ENCODE measurements around the gene DRICH1. TPM values are rescaled to one million over a fixed set of nuclear protein-coding genes. Genes with fewer than 3 reads are reported as not detected.

The DRICH1 gene
- polyA plus RNA-seq, 1 of the 3 experiments (the other 2 are of a cell fraction), result 0.21 TPM

GRCh38 chr22:23655891-23656475 lies 23.9 kb upstream of the DRICH1 start:
- WGBS (ENCODE audit: low lambda C conversion rate), result no CpG with 5 or more reads among the region's 6 CpGs
- POLR2A ChIA-PET, result no interaction called here
- Histone ChIP-seq H3F3A (replicated peaks; ENCODE audit: insufficient read depth) (no peaks in the 10 kb centered on the region), H3K9ac (no peak overlapping the region), H3K36me3 (replicated peaks in 1 of 2; ENCODE audit: control insufficient read depth in 1 of 2, insufficient read depth in 2 of 2, low read length in 1 of 2) (no peaks in the 10 kb centered on the region), H3K27ac (ENCODE audit: low read depth in 2 of 2, low read length in 1 of 2) (no peak overlapping the region), H3K4me1 (ENCODE audit: control insufficient read depth in 1 of 2, insufficient read depth in 2 of 2, low read depth in 1 of 2, low read length in 1 of 2) (no peaks in the 10 kb centered on the region), H3K79me2 (ENCODE audit: insufficient read depth) (no peaks in the 10 kb centered on the region), H4K20me1 (ENCODE audit: insufficient read depth) (no peaks in the 10 kb centered on the region), H3K9me2 (no peaks in the 10 kb centered on the region), H2AFZ (ENCODE audit: low read depth) (no peak overlapping the region), H3K4me2 (no peak overlapping the region), H3K27me3 (ENCODE audit: insufficient read depth) (no peaks in the 10 kb centered on the region), H3K9me3 (no peaks in the 10 kb centered on the region), H3K4me3 (ENCODE audit: low read depth in 2 of 2, low read length in 1 of 2) (no peak overlapping the region)
- CTCF ChIA-PET, result no interaction called here
- TF ChIP-seq TAF1 (IDR thresholded peaks at IDR 0.05; ENCODE audit: borderline replicate concordance, low read depth, low read length) (no peak), GABPA (IDR thresholded peaks at IDR 0.05; ENCODE audit: low read depth) (no peak), PBX3 (IDR thresholded peaks at IDR 0.05) (no peak), USF2 (IDR thresholded peaks at IDR 0.05; ENCODE audit: borderline replicate concordance, low read depth, low read length) (no peak), SIN3A (IDR thresholded peaks at IDR 0.05; ENCODE audit: borderline replicate concordance, low read depth, low read length) (no peak), EZH2phosphoT487 (IDR thresholded peaks at IDR 0.05; ENCODE audit: borderline replicate concordance, low read depth) (no peak), NFIC (IDR thresholded peaks at IDR 0.05; ENCODE audit: borderline replicate concordance) (no peak), MXI1 (IDR thresholded peaks at IDR 0.05; ENCODE audit: low read depth, low read length) (no peak), USF1 (IDR thresholded peaks at IDR 0.05; ENCODE audit: borderline replicate concordance, low read depth) (no peak), MEF2A (IDR thresholded peaks at IDR 0.05; ENCODE audit: borderline replicate concordance, low read depth) (no peak), NRF1 (IDR thresholded peaks at IDR 0.05; ENCODE audit: low read depth, low read length) (no peak), EP300 (IDR thresholded peaks at IDR 0.05; ENCODE audit: borderline replicate concordance in 1 of 2, low read depth in 1 of 2, low read length in 1 of 2) (no peak), CHD2 (IDR thresholded peaks at IDR 0.05; ENCODE audit: low read length, partially characterized antibody) (no peak), JUND (IDR thresholded peaks at IDR 0.05) (no peak)
- TF ChIP-seq, protein P1, sequence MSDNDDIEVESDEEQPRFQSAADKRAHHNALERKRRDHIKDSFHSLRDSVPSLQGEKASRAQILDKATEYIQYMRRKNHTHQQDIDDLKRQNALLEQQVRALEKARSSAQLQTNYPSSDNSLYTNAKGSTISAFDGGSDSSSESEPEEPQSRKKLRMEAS (IDR thresholded peaks at IDR 0.05; ENCODE audit: low read depth), result no peak
- TF ChIP-seq, protein P2, sequence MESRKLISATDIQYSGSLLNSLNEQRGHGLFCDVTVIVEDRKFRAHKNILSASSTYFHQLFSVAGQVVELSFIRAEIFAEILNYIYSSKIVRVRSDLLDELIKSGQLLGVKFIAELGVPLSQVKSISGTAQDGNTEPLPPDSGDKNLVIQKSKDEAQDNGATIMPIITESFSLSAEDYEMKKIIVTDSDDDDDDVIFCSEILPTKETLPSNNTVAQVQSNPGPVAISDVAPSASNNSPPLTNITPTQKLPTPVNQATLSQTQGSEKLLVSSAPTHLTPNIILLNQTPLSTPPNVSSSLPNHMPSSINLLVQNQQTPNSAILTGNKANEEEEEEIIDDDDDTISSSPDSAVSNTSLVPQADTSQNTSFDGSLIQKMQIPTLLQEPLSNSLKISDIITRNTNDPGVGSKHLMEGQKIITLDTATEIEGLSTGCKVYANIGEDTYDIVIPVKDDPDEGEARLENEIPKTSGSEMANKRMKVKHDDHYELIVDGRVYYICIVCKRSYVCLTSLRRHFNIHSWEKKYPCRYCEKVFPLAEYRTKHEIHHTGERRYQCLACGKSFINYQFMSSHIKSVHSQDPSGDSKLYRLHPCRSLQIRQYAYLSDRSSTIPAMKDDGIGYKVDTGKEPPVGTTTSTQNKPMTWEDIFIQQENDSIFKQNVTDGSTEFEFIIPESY (IDR thresholded peaks at IDR 0.05; ENCODE audit: borderline replicate concordance, low read depth), result no peak
- DNase-seq, result no peak
